Mammary epithelial cell (primary cell): ENCODE results near the gene PSMC2.

Experiments used
- EZH2 ChIP-seq: IDR thresholded peaks from 2 replicates; pipeline ENCODE4 v1.6.1; 2012; ENCODE audit warnings: low read length, inconsistent platforms, borderline replicate concordance
- TF ChIP-seq, protein P1 (sequence below), 2 donors: IDR thresholded peaks in 1 of 2; conservative IDR thresholded peaks in 1 of 2; 2 replicates each; pipeline ENCODE4 v1.5.1; 2011 to 2012; ENCODE audit warnings: inconsistent platforms in 2 of 2, low read length in 2 of 2, mild to moderate bottlenecking in 2 of 2, control low read depth in 1 of 2, low read depth in 1 of 2; ENCODE audit not compliant: insufficient read depth in 1 of 2; ENCODE audit errors: extremely low read depth in 1 of 2

DNA sequence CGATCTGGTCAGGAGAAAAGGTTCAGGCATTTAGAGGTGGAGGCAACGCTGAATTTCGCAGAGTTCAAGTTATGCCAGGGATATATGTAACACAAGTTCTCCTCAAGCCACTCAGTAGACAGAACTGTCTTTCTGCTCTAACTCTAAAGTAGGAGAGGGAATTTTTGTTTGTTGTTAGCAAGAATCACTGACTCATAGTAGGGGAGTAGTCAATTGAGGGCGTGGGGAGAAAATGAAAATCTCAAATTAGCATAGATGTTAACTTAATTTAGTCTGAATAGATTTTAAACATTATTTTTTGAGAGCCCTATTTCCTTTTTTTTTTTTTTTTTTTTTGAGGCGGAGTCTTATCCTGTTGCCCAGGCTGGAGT lies 34.6 kb downstream of the PSMC2 start:
- TF ChIP-seq, protein P1, sequence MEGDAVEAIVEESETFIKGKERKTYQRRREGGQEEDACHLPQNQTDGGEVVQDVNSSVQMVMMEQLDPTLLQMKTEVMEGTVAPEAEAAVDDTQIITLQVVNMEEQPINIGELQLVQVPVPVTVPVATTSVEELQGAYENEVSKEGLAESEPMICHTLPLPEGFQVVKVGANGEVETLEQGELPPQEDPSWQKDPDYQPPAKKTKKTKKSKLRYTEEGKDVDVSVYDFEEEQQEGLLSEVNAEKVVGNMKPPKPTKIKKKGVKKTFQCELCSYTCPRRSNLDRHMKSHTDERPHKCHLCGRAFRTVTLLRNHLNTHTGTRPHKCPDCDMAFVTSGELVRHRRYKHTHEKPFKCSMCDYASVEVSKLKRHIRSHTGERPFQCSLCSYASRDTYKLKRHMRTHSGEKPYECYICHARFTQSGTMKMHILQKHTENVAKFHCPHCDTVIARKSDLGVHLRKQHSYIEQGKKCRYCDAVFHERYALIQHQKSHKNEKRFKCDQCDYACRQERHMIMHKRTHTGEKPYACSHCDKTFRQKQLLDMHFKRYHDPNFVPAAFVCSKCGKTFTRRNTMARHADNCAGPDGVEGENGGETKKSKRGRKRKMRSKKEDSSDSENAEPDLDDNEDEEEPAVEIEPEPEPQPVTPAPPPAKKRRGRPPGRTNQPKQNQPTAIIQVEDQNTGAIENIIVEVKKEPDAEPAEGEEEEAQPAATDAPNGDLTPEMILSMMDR (conservative IDR thresholded peaks at IDR 0.05 in 1 of 2, IDR thresholded peaks at IDR 0.05 in 1 of 2; ENCODE audit: extremely low read depth in 1 of 2, insufficient read depth in 1 of 2, low read depth in 1 of 2, low read length in 2 of 2), result no peak
- TF ChIP-seq EZH2, result no peak
